HepG2 (cell line): ENCODE results near the gene ZNF563. TPM values are rescaled to one million over a fixed set of nuclear protein-coding genes. Genes with fewer than 3 reads are reported as not detected.

Experiments
- BRD4 ChIP-seq: sonication (generic); formaldehyde crosslinking; IDR thresholded peaks from 2 replicates; pipeline ENCODE4 v1.4.0; 2020; ENCODE audit warnings: missing genetic modification reagents
- EP300 ChIP-seq, 3 experiments: sonication (generic) in 1 of 3; formaldehyde crosslinking in 1 of 3; IDR thresholded peaks; 2 replicates each; pipeline versions ENCODE4 v1.5.1 to v1.6.1; 2011 to 2020; ENCODE audit warnings: low read depth in 2 of 3, low read length in 2 of 3, borderline replicate concordance in 1 of 3, improper control_type of control experiment in 1 of 3, mild to moderate bottlenecking in 1 of 3, missing genetic modification reagents in 1 of 3, moderate library complexity in 1 of 3
- GZF1 ChIP-seq: sonication (generic); formaldehyde crosslinking; IDR thresholded peaks from 2 replicates; pipeline ENCODE4 v1.5.1; 2020; ENCODE audit warnings: mild to moderate bottlenecking, missing genetic modification reagents
- HES4 ChIP-seq: sonication (generic); formaldehyde crosslinking; IDR thresholded peaks from 2 replicates; pipeline ENCODE4 v1.9.0; 2021; ENCODE audit warnings: mild to moderate bottlenecking, missing genetic modification reagents, borderline replicate concordance
- HMG20B ChIP-seq: conservative IDR thresholded peaks from 2 replicates; pipeline ENCODE4 v1.6.1; 2016; ENCODE audit warnings: missing genetic modification reagents, missing compliant biosample characterization
- LBX2 ChIP-seq: sonication (generic); formaldehyde crosslinking; IDR thresholded peaks from 2 replicates; pipeline ENCODE4 v1.5.0; 2020; ENCODE audit warnings: missing genetic modification reagents, mild to moderate bottlenecking, borderline replicate concordance
- MLX ChIP-seq: IDR thresholded peaks from 2 replicates; pipeline ENCODE4 v1.6.1; 2016
- NFKB2 ChIP-seq: sonication (generic); formaldehyde crosslinking; IDR thresholded peaks from 2 replicates; pipeline ENCODE4 v1.4.0; 2020; ENCODE audit warnings: missing genetic modification reagents, borderline replicate concordance
- NR0B2 ChIP-seq: sonication (generic); formaldehyde crosslinking; IDR thresholded peaks from 2 replicates; pipeline ENCODE4 v1.4.0; 2020; ENCODE audit warnings: mild to moderate bottlenecking, missing genetic modification reagents
- PAWR ChIP-seq: sonication (generic); formaldehyde crosslinking; IDR thresholded peaks from 2 replicates; pipeline ENCODE4 v1.4.0; 2020; ENCODE audit warnings: missing genetic modification reagents, mild to moderate bottlenecking, borderline replicate concordance
- PREB ChIP-seq: sonication (generic); formaldehyde crosslinking; IDR thresholded peaks from 2 replicates; pipeline ENCODE4 v1.4.0; 2020; ENCODE audit warnings: missing genetic modification reagents
- SYNCRIP ChIP-seq: fragments of 200-400 bp; formaldehyde crosslinking; IDR thresholded peaks from 2 replicates; pipeline ENCODE4 v1.6.1; 2018; ENCODE audit warnings: mild to moderate bottlenecking, low read depth, low read length; ENCODE audit not compliant: insufficient read depth
- TAF1 ChIP-seq: sonication (generic); formaldehyde crosslinking; IDR thresholded peaks from 2 replicates; pipeline ENCODE4 v1.4.0; 2020; ENCODE audit warnings: missing genetic modification reagents
- TFDP2 ChIP-seq: sonication (generic); formaldehyde crosslinking; IDR thresholded peaks from 2 replicates; pipeline ENCODE4 v1.4.0; 2020; ENCODE audit warnings: missing genetic modification reagents
- TFE3 ChIP-seq: IDR thresholded peaks from 2 replicates; pipeline ENCODE4 v1.6.1; 2016
- YEATS4 ChIP-seq: sonication (generic); formaldehyde crosslinking; IDR thresholded peaks from 2 replicates; pipeline ENCODE4 v1.4.0; 2020; ENCODE audit warnings: missing genetic modification reagents, borderline replicate concordance
- ZFY ChIP-seq: sonication (generic); formaldehyde crosslinking; IDR thresholded peaks from 2 replicates; pipeline ENCODE4 v1.4.0; 2020; ENCODE audit warnings: missing genetic modification reagents
- ZNF253 ChIP-seq: sonication (generic); formaldehyde crosslinking; IDR thresholded peaks from 2 replicates; pipeline ENCODE4 v1.8.0; 2022; ENCODE audit warnings: mild to moderate bottlenecking, missing genetic modification reagents, borderline replicate concordance
- ZNF331 ChIP-seq: sonication (generic); formaldehyde crosslinking; IDR thresholded peaks from 2 replicates; pipeline ENCODE4 v1.4.0; 2020; ENCODE audit warnings: missing genetic modification reagents
- ZNF770 ChIP-seq: sonication (generic); formaldehyde crosslinking; IDR thresholded peaks from 2 replicates; pipeline ENCODE4 v1.5.0; 2020; ENCODE audit warnings: mild to moderate bottlenecking, missing genetic modification reagents
- polyA plus RNA-seq, 8 experiments: library from polyadenylated mRNA; depleted of rRNA in 3 of 8; stranded (reverse) in 7 of 8; unstranded in 1 of 8; fragments of >200 nt; fragmentation: Illumina TruSeq in 4 of 8; extraction: Trizol in 4 of 8; gene quantifications; 2 replicates each; pipeline versions ENCODE4 v1.2.1 to v1.2.3, GENCODE V29; 2011 to 2016; ENCODE audit warnings: low read depth in 4 of 8, missing spikeins in 1 of 8, mixed read lengths in 1 of 8; ENCODE audit not compliant: insufficient read depth in 1 of 8
- total RNA-seq, 5 experiments: library from RNA; depleted of rRNA; stranded (reverse); fragments of >200 nt; fragmentation: Illumina TruSeq; extraction: Trizol; gene quantifications; 2 replicates each; pipeline ENCODE4 v1.2.3, GENCODE V29; 2016; ENCODE audit warnings: low read depth in 1 of 5

Gene ZNF563
- total and polyA plus RNA-seq, 2 of the 13 experiments (the other 11 are each of a cell fraction or from before 2014, with no cell fraction given): 7.5 to 19.5 TPM

GRCh38 chr19:12294249-12295158 lies 38.9 kb downstream of the ZNF563 start, which contains the start of gene ZNF44 (continued):
- peak; percentile 54; the same call in 1 of the 2 replicates for TF ChIP-seq NFKB2 (CRISPR knock-in tag)
- TF ChIP-seq ZNF253 (CRISPR knock-in tag): no peak
- TF ChIP-seq TFE3 (CRISPR knock-in tag): no peak
- no peak for TF ChIP-seq PAWR
- 0 out of 2 replicates have a peak, but pooled peaks have one; percentile 18 for TF ChIP-seq HMG20B (CRISPR knock-in tag)
- peak; percentile 29; the same call in 1 of the 2 replicates for TF ChIP-seq NR0B2 (CRISPR knock-in tag)
- peak; percentile 57; the same call in 1 of the 2 replicates for TF ChIP-seq HES4 (CRISPR knock-in tag)
- no peak for TF ChIP-seq TFDP2 (CRISPR knock-in tag)
- no peak for TF ChIP-seq PREB (CRISPR knock-in tag)
- 0 out of 4 replicates have a peak, but pooled peaks of 1 of the 2 experiments have one; percentile 15 for TF ChIP-seq EP300 (IDR thresholded peaks at IDR 0.05; ENCODE audit: low read depth in 2 of 2, low read length in 2 of 2)
- no peak for TF ChIP-seq EP300 (CRISPR knock-in tag; IDR thresholded peaks at IDR 0.05; ENCODE audit: borderline replicate concordance)
- 0 out of 2 replicates have a peak, but pooled peaks have one; percentile 39 for TF ChIP-seq ZNF770 (CRISPR knock-in tag)
- TF ChIP-seq SYNCRIP: no peak
- TF ChIP-seq TAF1: peak; percentile 54
- no peak for TF ChIP-seq GZF1
- peak; percentile 63 for TF ChIP-seq ZFY (CRISPR knock-in tag)
- TF ChIP-seq ZNF331 (CRISPR knock-in tag): 0 out of 2 replicates have a peak, but pooled peaks have one; percentile 8
- no peak; the same call in 1 of the 2 replicates for TF ChIP-seq BRD4 (CRISPR knock-in tag)
- 0 out of 2 replicates have a peak, but pooled peaks have one; percentile 21 for TF ChIP-seq LBX2
- TF ChIP-seq YEATS4: peak; percentile 72
- TF ChIP-seq MLX (CRISPR knock-in tag): no peak
